Myometrial cell (primary cell): Measurements from ENCODE around the gene PDE1A. TPM values are rescaled to one million over a fixed set of nuclear protein-coding genes. Genes with fewer than 3 reads are reported as not detected.

Experiments
- total RNA-seq: library from RNA; depleted of rRNA; stranded (reverse); fragments of >200 nt; gene quantifications from 2 replicates; pipeline ENCODE4 v1.2.3, GENCODE V29; 2015

PDE1A gene
- total RNA-seq, result 7.4 and 11.2 TPM in 2 replicates

GRCh38 chr2:182426918-182427240 is at the start of gene PDE1A:
Gene PDE1A, minus strand, starts transcription at chr2:182427036.

